ENCODE data around the gene HRH3.

- no peak for TF ChIP-seq CTCF (IDR thresholded peaks at IDR 0.05; ENCODE audit: low read depth, low read length, poor library complexity, severe bottlenecking)
- TF ChIP-seq EZH2phosphoT487 (IDR thresholded peaks at IDR 0.05; ENCODE audit: borderline replicate concordance, low read length), result no peak
Measured at GRCh38 chr20:62252342-62252966, 32.4 kb upstream of the HRH3 start.
